Fibroblast of lung (primary cell): ENCODE results near the gene NLGN1. TPM values are rescaled to one million over a fixed set of nuclear protein-coding genes. Genes with fewer than 3 reads are reported as not detected.

Experiments used
- DNase-seq, 2 donors: peaks; one replicate each; pipeline versions ENCODE4 v3.0.0 to v3.0.0-alpha.2; 2010; ENCODE audit warnings: low read depth in 2 of 2
- H2AFZ ChIP-seq: 2 replicates; pipeline ENCODE4 v1.5.1; 2012; ENCODE audit warnings: low read length, control low read depth, inconsistent platforms
- H3K27ac ChIP-seq: 2 replicates; pipeline ENCODE4 v1.5.1; 2011; ENCODE audit warnings: low read length, control low read depth; ENCODE audit not compliant: insufficient read depth
- H3K27me3 ChIP-seq: 2 replicates; pipeline ENCODE4 v1.5.1; 2011; ENCODE audit warnings: mild to moderate bottlenecking, low read length; ENCODE audit not compliant: control insufficient read depth, insufficient read depth
- H3K36me3 ChIP-seq: 2 replicates; pipeline ENCODE4 v1.5.1; 2011; ENCODE audit warnings: low read length; ENCODE audit not compliant: control insufficient read depth, insufficient read depth
- H3K4me1 ChIP-seq: 2 replicates; pipeline ENCODE4 v1.5.1; 2011; ENCODE audit warnings: low read length; ENCODE audit not compliant: control insufficient read depth, insufficient read depth; ENCODE audit errors: extremely low read depth
- H3K4me2 ChIP-seq: 2 replicates; pipeline ENCODE4 v1.5.1; 2011; ENCODE audit warnings: low read length, control low read depth; ENCODE audit not compliant: insufficient read depth; ENCODE audit errors: extremely low read depth
- H3K4me3 ChIP-seq, 4 experiments: fragments of 200-600 bp in 1 of 4; sonication (generic) in 1 of 4; replicated peaks in 1 of 4; 2 replicates each; pipeline ENCODE4 v1.5.1; 2011 to 2016; ENCODE audit warnings: low read length in 4 of 4, low read depth in 3 of 4, mild to moderate bottlenecking in 3 of 4, control low read depth in 2 of 4, inconsistent platforms in 1 of 4, mixed read lengths in 1 of 4; ENCODE audit not compliant: insufficient read depth in 1 of 4; ENCODE audit errors: control extremely low read depth in 1 of 4
- H3K79me2 ChIP-seq: 2 replicates; pipeline ENCODE4 v1.5.1; 2012; ENCODE audit warnings: mild to moderate bottlenecking, low read length, inconsistent platforms; ENCODE audit not compliant: control insufficient read depth, insufficient read depth
- H3K9ac ChIP-seq: 2 replicates; pipeline ENCODE4 v1.5.1; 2011; ENCODE audit warnings: mild to moderate bottlenecking, low read length, control low read depth; ENCODE audit not compliant: insufficient read depth
- H3K9me3 ChIP-seq: 2 replicates; pipeline ENCODE4 v1.5.1; 2012; ENCODE audit warnings: low read depth, low read length; ENCODE audit not compliant: control insufficient read depth, insufficient read depth
- H4K20me1 ChIP-seq: 2 replicates; pipeline ENCODE4 v1.5.1; 2011; ENCODE audit warnings: low read length; ENCODE audit not compliant: control insufficient read depth, insufficient read depth; ENCODE audit errors: extremely low read depth
- CTCF ChIP-seq, 2 donors: IDR thresholded peaks in 1 of 2; conservative IDR thresholded peaks in 1 of 2; 1 replicate in 1 of 2; 2 replicates in 1 of 2; pipeline ENCODE4 v1.5.1; 2011 to 2012; ENCODE audit warnings: low read length in 2 of 2, control low read depth in 1 of 2, inconsistent platforms in 1 of 2, low read depth in 1 of 2, mild to moderate bottlenecking in 1 of 2
- EZH2 ChIP-seq: IDR thresholded peaks from 2 replicates; pipeline ENCODE4 v1.5.1; 2012; ENCODE audit warnings: low read length, control low read depth, mild to moderate bottlenecking; ENCODE audit errors: missing control alignments
- polyA plus RNA-seq, 2 donors: library from polyadenylated mRNA; depleted of rRNA in 1 of 2; stranded (reverse) in 1 of 2; unstranded in 1 of 2; fragments of >200 nt; gene quantifications; 2 replicates each; pipeline ENCODE4 v1.2.1, GENCODE V29; 2011 to 2012; ENCODE audit warnings: missing spikeins in 1 of 2
- total RNA-seq: library from RNA; depleted of rRNA; stranded (reverse); fragments of >200 nt; gene quantifications from 2 replicates; pipeline ENCODE4 v1.2.1, GENCODE V29; 2014

NLGN1 gene
- total and polyA plus RNA-seq, 2 donors (not counting 1 experiment from before 2014, with no cell fraction given), result 0.61 to 2.1 TPM

GRCh38 chr3:173395073-173395411, 2.5 kb upstream of the NLGN1 start:
- Histone ChIP-seq H4K20me1 (no peaks in the 10 kb centered on the region), H3K27ac (no peak overlapping the region), H3K27me3 (peaks cover 8% of the 10 kb centered on the region), H3K4me1 (no peaks in the 10 kb centered on the region), H3K9ac (no peak overlapping the region), H3K4me2 (peak overlapping the region; percentile 83), H3K4me3 (peak overlapping the region; percentile 59 to 80 (median 62)), H3K79me2 (no peaks in the 10 kb centered on the region), H3K9me3 (no peaks in the 10 kb centered on the region), H3K36me3 (no peaks in the 10 kb centered on the region), H2AFZ (peak overlapping the region; percentile 72)
- peak in 1 of 2 donors; percentile 73 for DNase-seq
- no peak for TF ChIP-seq CTCF (conservative IDR thresholded peaks at IDR 0.05 in 1 of 2, IDR thresholded peaks at IDR 0.05 in 1 of 2; ENCODE audit: low read depth in 1 of 2, low read length in 2 of 2)
- no peak for TF ChIP-seq EZH2

- Histone ChIP-seq H4K20me1 (no peaks in the 10 kb centered on the region), H3K79me2 (no peaks in the 10 kb centered on the region), H3K36me3 (no peaks in the 10 kb centered on the region), H3K9ac (peak overlapping the region; percentile 29), H3K27me3 (peaks cover 8% of the 10 kb centered on the region), H2AFZ (peak overlapping the region; percentile 76), H3K4me1 (no peaks in the 10 kb centered on the region), H3K4me2 (peak overlapping the region; percentile 83), H3K27ac (no peak overlapping the region), H3K4me3 (peak overlapping the region; percentile 59 to 80 (median 62)), H3K9me3 (no peaks in the 10 kb centered on the region)
- DNase-seq, result peak; percentile 83 to 91
- TF ChIP-seq CTCF (conservative IDR thresholded peaks at IDR 0.05 in 1 of 2, IDR thresholded peaks at IDR 0.05 in 1 of 2; ENCODE audit: low read depth in 1 of 2, low read length in 2 of 2) (no peak), EZH2 (no peak)
Observed at GRCh38 chr3:173395412-173396181, 1.9 kb upstream of the NLGN1 start.

- no peak overlapping the region for H3K27ac ChIP-seq
- H2AFZ ChIP-seq, result peak overlapping the region; percentile 24
- no peaks in the 10 kb centered on the region for H3K79me2 ChIP-seq
- H4K20me1 ChIP-seq, result no peaks in the 10 kb centered on the region
- no peak overlapping the region for H3K9ac ChIP-seq
- peak overlapping the region; percentile 83 for H3K4me2 ChIP-seq
- H3K27me3 ChIP-seq, result peaks cover 8% of the 10 kb centered on the region
- peak; percentile 15 to 27 for DNase-seq
- no peaks in the 10 kb centered on the region for H3K4me1 ChIP-seq
- no peak for TF ChIP-seq CTCF (conservative IDR thresholded peaks at IDR 0.05 in 1 of 2, IDR thresholded peaks at IDR 0.05 in 1 of 2; ENCODE audit: low read depth in 1 of 2, low read length in 2 of 2)
- no peak for TF ChIP-seq EZH2
- H3K4me3 ChIP-seq, result peak overlapping the region; percentile 59 to 80 (median 62)
- H3K9me3 ChIP-seq, result no peaks in the 10 kb centered on the region
- no peaks in the 10 kb centered on the region for H3K36me3 ChIP-seq
Observed at GRCh38 chr3:173396191-173397041, 1.1 kb upstream of the NLGN1 start.
